ENCODE data around the gene NSUN5.
A peak's percentile ranks its signal among the peaks of the same experiment; 100 is the strongest.
"Not testable (repeated sequence)": the region's sequence is repeated elsewhere in the genome, so short reads cannot be mapped to it uniquely, and the experiment has no call there.

The NSUN5 gene

DNA sequence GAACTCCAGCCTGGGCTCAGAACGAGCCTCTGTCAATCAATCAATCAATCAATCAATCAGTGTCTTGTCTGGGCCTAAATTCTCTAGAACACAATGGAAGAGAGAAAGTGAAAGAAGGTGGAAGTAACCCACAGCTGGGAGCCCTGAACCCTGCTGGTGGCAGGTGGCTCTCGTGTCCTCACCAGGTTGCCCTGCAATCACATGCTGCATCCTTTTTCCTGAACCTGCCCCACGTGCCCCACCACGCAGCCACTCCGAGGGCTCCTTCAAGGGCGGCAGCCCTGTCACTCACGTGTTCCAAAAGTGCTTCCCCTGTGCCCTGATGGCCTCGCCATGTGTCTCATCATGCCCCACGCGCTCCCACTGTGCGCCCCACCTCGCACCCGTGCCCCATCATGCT, 18.8 kb upstream of the NSUN5 start:
- not testable (repeated sequence) for DNase-seq (ENCODE audit: low read depth in 2 of 2)

DNA sequence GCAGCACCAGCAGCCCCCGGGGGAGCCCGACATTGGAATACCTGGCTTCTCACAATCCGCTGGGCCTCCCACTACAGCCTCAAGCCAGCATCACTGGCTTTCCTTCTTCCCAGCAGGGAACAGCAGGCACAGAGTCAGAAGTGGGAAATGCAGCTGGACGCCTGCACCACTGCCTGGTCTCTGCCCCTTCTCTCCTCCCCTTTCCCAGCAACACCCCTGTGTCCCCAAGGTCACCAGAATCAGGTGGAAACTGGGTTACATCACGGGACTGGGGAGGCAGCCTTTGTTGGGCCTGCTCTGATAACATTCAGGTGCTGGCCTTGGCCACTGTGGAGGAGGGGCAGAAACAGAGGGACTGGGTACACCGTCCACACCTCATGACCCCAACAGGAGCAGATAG, 16.8 kb upstream of the NSUN5 start:
- DNase-seq (ENCODE audit: low read depth in 2 of 2) = not testable (repeated sequence)

GRCh38 chr7:73324081-73324845, 15.6 kb upstream of the NSUN5 start:
- peak; percentile 19 to 26 for DNase-seq (ENCODE audit: low read depth in 2 of 2)

GRCh38 chr7:73323434-73324080, 14.9 kb upstream of the NSUN5 start:
- not testable (repeated sequence) for DNase-seq (ENCODE audit: low read depth in 2 of 2)

DNA sequence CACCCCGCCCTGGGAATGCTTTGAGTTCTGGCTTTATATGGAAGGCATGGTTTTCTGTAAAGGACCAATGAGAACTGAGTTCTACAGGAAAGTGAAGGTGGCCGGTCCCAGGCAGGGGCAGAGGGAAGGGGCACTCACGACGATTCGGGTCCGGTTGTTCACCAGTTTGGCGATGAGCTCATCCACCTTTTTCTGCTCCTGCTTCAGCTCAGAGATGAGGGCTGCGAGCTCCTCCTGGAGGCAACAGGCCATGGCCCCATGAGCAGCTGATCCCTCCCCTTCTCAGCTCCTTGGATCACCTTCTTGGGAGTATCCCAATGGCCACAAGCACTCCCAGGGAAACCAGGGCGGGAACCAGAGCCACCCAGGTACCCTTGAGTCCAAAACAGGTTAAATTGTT, 11.4 kb upstream of the NSUN5 start:
- DNase-seq (ENCODE audit: low read depth in 2 of 2) = not testable (repeated sequence)

DNA sequence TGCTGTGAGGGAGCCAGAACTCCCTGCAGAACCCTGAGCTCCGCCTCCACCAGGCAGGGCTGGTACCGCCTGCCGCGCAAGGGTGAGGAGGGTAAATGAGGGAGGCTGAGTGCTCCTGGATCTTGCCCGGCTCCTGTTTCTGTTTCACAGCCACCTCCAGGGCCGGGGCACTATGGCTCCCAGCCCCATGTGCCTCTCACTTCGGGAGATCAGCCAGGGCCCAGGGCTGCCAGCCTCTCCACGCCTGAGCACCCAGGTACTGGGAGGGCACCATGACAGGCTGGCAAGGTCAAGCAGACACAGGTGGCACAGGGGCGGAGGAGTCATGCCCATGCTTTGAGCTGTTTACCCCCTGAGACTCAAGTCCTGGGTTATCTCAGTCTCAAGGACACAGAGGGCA, 10.9 kb upstream of the NSUN5 start:
- DNase-seq (ENCODE audit: low read depth in 2 of 2) = not testable (repeated sequence)

GRCh38 chr7:73318656-73319204, 10.1 kb upstream of the NSUN5 start:
- DNase-seq (ENCODE audit: low read depth in 2 of 2) = not testable (repeated sequence)

GRCh38 chr7:73316521-73316920, 7.9 kb upstream of the NSUN5 start:
- no peak for DNase-seq (ENCODE audit: low read depth in 2 of 2)

DNA sequence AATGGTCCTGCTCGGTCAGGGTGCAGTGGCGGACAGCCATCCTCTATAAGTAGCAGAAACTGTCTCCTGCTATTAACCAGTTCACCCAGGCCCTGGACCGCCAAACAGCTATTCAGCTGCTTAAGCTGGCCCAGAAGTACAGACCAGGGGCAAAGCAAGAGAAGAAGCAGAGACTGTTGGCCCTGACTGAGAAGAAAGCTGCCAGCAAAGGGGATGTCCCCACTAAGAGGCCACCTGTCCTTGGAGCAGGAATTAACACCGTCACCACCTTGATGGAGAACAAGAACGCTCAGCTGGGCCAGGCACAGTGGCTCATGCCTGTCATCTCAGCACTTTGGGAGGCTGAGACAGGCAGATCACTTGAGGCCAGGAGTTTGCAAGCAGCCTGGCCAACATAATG, 5.6 kb upstream of the NSUN5 start:
- DNase-seq (ENCODE audit: low read depth in 2 of 2) = no peak

GRCh38 chr7:73313521-73313906, 4.9 kb upstream of the NSUN5 start:
- DNase-seq (ENCODE audit: low read depth in 2 of 2) = no peak

DNA sequence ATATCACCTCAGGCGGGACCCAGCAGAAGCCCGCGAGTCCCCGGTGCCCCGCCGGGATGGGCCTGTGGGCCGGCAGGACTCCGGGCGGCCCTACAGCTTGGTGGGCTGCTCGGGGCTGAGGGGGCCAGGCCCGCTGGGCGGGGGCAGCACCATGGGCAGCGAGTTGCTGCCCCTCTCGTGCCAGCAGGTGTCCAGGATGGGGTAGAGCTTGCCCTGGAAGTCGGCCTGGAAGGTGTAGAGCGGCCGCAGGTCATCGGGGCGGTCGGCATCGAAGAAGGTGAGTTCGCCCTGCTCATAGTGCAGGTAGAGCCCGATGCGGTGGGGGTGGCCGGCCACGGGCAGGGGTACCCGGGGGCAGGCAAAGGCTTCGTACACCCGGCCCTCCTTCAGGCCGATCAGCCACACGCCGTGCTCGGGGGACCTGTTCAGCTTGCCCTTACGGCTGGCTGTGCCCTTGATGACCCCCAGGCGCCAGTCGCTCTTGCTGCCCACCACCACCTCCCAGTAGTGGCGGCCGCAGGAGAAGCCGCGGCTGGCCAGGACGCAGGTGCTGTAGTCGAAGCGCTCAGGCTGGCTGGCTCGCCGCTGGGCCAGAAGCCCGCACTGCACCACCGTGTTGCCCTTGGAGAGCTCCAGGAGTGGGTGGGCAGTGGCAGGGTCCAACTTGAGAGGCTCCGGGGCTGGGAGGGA, 4.3 kb upstream of the NSUN5 start:
- no peak for DNase-seq (ENCODE audit: low read depth in 2 of 2)

- not testable (repeated sequence) for DNase-seq (ENCODE audit: low read depth in 2 of 2)
Observed at GRCh38 chr7:73311421-73311820, 2.8 kb upstream of the NSUN5 start.

- no peak for DNase-seq (ENCODE audit: low read depth in 2 of 2)
Observed at GRCh38 chr7:73308074-73308664, 457 bp downstream of the NSUN5 start.

DNA sequence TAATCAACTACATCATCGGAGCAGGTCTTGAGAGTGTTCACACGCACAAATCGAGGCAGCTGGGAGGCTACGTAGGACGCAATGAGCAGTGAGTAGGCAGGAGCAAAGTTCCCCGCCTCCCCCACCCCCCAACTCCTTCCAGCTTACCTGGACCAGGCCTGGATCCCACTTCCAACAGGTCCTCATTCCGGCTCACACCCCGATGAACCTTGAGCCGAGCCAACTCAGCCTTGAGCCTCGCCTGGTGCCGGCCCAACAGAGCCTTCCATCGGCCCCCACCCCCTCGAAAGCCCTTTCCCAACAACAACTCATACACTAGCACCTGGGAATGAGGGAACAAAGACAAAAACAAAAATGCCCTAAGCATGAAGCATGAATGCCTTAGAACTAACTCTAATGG, 1.2 kb downstream of the NSUN5 start:
- DNase-seq (ENCODE audit: low read depth in 2 of 2) = no peak

- not testable (repeated sequence) for DNase-seq (ENCODE audit: low read depth in 2 of 2)
Observed at GRCh38 chr7:73304612-73305387, 3.8 kb downstream of the NSUN5 start.

DNA sequence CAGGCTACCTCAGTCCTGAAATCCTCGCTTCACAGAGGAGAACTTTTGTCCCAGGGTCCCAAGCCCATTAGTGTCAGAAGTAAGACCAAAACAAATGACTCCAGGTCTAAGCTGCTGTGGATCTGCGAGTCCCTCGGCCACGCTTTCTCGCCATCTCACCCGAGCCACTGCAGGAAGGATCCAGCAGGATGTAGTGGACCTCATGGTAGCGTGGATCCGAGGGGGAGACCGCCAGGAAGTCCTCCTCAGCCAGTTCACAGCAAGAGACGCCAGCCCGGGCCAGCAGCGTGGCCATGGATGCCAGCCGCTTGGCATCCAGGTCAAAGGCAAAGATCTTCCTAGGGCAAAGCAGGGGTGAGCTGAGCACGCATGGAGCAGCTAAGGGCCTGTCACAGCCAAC, 4.6 kb downstream of the NSUN5 start:
- no peak for DNase-seq (ENCODE audit: low read depth in 2 of 2)

DNA sequence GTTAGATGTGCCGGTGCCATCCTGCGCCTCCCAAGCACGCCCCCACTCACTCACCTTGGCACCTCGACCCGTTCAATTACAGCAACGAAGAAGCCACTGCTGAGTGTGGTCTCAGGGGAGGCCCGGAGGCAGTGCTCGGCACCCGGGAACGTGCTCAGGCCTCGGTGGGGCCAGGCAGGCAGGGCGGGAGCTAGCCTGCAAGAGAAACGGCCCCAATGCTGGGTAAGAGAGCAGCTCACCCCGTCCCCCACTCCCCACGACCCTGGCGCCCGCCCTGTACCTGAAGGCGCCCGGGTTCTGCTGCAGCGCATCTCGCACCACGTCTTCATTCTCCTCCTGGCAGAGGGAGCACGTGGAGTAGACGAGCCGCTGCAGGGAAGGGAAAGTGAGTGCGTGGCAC, 5.1 kb downstream of the NSUN5 start:
- DNase-seq (ENCODE audit: low read depth in 2 of 2) = no peak

DNA sequence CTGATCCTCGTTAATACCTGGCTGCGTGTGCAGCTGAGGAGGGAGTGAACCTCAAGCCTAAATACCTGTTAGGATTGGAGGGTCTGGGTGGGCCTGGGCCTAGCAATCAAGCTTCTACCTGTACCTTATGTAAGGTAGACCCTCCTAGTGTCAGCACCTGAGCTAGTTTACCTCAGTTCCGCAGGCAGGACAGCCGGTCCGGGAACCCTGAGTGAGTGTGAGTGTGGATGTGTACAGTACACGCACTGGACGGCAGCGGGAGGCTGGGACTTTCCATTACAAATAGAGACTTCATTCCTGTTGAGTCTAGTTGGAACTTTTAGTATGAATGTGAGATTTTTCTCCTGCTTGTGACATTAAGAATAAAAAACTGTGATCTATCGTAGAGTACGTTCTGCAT, 5.8 kb downstream of the NSUN5 start:
- not testable (repeated sequence) for DNase-seq (ENCODE audit: low read depth in 2 of 2)

DNA sequence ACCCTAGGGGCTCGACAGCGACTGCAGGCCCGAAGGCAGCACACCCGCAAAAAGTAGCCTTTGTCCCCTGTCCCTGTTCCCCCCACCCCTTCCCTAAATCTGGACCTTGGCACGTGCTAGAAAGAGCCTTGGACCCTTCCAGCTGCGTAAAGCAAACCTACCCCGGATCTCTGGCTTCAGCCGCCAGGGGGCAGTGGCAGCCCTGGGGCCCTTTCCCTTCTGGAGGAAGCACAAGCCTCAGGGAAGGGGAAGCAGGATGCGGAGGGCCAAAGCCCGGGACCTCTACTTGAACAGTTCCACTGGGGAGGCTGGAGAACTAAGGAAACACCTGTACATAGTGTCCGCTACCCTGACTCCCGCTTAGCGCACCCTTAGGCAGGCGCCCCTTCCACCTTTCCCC, 7.5 kb downstream of the NSUN5 start:
- not testable (repeated sequence) for DNase-seq (ENCODE audit: low read depth in 2 of 2)

DNA sequence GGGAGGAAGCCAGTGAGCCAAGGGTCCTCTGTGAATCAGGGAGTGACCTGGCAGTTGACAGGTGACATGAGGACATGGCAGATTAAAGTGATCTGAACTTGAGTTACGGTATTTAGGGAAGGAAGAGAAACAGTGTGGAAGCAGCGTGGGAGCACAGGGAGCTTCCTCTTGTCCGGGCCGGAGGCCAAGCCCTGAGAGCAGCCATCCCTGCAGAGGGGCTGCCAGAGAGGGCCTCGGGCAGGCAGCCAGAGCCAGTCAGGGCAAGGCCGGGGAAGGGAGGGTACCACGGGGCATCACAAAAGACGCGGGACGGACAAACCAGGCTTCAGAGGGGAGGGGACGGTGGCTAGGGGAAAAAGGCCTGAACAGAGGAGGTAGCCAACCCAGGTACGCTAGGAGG, 8.8 kb downstream of the NSUN5 start:
- DNase-seq (ENCODE audit: low read depth in 2 of 2) = not testable (repeated sequence)

GRCh38 chr7:73297706-73298105, 10.9 kb downstream of the NSUN5 start:
- DNase-seq (ENCODE audit: low read depth in 2 of 2) = not testable (repeated sequence)

All from stimulated activated CD8-positive, alpha-beta memory T cell treated with anti-CD3 and anti-CD28 coated beads, Interleukin-2, amount 100 ng/mL, for 48 hours (primary cell).